ENCODE results near the gene LAMTOR2.
A peak's percentile ranks its signal among the peaks of the same experiment; 100 is the strongest.

Gene LAMTOR2

DNA sequence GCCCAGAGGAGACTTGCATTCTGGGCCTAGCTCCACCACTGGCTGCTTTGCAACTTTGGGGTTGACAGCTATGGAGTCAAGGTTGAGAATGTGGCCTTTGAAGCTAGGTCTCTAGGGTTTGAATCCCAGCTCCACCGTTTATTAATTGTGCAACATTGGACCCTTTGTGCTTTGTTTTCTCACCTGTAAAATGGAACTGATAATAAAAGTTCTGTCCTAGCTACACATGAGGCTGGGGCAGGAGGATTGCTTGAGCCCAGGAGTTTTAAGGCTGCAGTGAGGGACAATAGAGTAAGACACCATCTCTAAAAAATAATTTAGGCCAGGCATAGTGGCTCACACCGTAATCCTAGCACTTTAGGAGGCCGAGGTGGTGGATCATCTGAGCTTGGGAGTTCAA, 44.7 kb downstream of the LAMTOR2 start:
- no peak for DNase-seq (ENCODE audit: low read depth)

DNA sequence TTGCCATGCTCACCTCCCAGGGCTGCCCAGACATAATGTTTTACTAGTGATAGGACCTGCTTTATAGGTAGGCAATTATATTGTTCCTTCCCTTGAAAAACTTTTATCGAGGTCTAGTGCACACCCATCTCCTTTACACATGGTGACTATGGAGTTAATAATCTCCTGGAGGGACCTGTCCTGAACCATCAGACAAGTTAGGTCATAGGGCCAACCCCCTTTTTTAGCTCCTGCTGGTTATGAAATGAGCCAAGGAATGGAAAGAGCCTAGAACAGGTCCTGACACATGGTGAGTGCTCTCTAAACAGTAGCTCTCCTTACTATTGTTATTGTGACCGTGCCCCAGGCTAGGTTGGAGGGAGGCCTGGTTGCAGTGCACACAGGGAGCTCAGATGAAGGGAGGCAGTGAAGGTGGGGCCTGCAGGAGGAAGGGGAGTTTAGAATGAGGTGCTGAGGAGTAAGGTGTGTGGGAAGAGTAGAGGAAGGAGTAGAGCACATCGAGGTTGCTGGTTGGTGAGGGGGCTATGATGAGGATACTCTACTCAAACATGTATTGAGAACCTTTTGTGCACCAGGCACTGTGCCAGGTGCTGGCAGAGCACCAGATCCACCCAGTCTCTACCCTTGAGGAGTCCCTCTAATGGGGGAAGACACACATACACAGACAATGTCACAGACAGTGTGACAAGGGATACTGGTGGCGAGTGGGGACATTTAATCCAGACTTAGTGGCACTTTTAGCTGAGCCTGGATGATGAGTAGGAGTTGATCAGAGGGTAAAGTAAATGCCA, 45.8 kb downstream of the LAMTOR2 start:
- DNase-seq (ENCODE audit: low read depth): no peak

DNA sequence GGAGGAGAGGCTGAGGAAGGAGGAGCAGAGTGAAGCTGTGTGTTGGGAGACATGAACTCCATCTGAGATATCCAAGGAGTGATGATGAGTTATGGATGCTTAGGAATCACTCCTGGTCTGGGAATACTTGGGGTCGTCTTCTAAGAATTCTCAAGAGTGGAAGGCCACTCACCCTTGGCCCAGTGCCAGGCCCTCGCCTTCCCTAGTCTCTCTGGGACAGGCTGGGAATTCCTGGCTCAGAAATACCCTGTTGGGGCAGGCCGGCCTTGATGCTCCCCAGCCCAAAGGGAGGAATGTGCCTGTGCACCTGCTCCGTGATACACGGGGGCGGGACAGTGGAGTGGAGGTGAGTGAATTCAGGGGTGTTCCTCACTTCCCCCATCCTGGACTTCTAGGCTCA, 47.3 kb downstream of the LAMTOR2 start:
- no peak for DNase-seq (ENCODE audit: low read depth)

DNA sequence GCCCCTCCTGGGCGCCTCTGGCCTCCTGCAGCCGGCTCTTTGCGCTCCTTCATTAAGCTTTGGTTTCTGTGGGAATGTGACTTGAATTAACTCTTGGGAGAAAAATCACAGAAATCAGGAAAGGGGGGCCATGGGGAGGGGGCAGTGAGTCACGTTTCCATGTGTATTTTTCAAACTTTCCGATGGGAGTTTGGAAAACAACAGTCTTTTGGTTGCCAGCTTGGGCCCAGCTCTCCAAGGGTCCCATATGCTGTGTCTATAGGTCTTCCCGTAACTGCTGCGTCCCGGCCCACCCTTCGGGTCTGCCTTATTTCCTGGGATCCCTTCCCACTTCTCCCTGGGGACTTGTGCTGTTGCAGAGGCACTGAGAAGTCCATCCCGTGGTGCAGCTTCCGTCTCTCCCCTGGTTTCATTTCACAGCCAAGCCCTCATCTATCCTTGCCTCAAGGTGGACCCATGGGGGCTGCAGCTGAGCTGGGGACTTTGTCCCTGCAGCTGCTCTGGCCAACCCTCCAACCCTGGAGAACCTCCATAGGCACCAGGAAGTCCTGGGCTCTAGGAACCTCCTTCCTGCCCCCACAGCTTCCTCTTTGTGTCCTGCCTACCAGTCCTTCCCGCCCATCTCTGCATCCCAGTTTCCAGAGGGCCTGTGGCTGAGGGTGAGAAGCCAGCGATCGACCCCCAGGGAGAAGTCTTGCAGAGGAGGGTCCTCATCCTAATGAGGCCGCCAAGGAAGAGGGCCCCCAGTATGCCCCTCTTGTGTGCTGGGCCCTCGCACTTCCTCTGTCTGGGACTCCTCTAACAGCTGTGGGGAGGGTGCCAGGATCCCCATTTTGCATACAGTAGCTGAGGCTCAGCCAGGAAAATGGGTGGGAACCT, 48.3 kb downstream of the LAMTOR2 start:
- DNase-seq (ENCODE audit: low read depth): no peak

DNA sequence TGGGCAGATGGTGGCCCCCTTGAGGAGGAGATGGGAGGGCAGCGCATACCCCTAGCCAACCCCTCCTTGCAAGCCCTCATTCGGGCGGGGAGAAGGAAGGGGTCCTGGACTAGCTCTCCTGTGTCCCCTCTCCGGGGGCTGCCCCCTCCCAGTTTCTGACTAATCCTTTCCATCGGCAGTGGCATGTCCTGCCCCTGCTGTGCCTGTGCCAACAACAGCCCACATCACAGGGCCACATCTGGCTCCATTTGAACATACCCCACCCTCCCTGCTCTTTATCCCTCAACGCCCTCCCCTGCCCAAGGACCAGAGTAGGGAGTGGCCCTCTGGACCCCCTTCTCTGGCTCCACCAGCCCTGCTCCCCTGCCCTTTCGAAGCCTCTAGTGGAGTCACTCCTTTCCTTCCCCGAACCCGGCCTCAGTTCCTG, 49.0 kb downstream of the LAMTOR2 start:
- DNase-seq (ENCODE audit: low read depth): no peak

DNA sequence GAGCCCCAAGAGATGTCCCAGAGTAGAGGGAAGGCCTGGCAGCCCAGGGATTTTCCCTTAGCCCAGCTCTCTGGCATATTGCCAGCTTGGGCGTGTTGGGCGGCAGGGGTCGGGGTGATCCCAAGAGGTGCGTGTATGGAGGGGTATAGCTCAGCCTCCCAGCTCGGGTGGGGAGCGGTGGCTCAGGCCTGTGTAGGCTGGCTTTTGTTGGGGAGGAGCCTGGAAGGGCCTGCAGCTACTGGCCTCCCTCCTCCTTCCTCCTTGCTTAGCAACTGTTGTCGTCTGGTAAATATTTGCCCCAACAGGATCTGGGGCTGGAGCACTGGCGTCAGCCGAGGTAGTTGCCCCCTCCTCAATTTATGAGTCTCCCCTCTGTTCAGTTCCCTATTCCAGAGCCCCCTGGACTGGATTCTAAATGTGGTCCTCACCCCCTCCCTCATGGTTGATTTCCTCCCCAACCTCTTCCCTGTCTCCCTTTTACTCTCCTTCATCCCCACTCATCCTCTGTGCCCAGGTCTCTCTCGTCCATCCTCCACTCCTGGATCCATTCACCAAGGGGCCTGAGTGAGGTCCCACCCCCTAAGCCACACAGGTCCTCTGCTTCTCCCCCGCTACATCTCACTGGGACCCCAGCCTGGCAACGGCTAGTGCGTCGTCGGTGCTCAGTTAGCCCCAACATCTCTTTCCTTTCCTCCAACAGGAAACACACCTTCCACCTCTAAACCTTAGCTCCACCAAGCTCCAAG, 49.7 kb downstream of the LAMTOR2 start:
- DNase-seq (ENCODE audit: low read depth): peak; percentile 52

DNA sequence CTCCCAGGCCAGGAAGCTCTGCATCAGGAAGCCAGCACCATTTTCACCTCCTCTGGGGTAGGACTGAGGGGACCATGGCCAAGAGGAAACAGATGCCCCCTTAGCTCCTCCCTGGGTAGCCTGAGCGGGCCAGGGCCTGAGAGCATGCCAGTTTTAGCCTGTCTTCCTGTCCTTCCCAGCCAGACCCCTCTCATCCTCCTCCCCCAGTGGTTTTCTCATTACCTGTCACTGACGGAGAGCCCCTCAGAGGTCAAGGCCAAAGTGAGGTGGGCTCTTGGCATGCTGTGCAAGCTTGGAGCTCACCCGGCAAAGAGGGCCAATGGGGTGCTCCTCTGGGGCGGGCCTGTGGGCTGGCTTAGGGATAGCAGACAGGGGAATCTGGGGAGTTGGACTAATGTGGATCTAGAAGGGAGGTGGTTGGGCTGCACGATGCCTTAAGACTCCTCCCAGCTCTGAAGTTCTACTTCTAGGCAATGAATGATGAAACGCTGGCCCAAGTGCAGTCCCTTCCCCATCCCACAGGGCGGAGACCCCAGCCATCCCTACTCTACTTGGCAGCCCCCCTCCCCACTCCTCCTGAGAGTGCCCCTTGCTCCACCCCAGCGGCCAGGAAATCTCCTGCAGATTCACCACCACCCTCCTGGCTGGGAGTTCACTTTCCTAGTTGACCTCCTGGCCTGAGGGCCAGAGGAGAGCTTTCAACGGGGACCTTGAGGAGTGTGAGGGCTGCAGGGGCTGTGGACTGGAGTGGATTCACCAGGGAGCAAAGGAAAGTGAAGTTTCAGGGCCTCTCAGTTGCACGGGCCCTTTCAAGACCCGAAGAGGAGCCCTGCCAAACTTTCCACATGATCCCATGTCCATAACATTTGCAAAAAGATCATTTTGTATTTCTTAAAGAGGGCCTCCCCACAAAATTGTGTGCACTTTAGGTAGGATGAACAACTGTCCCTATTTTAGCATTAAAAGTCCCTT, 50.6 kb downstream of the LAMTOR2 start:
- DNase-seq (ENCODE audit: low read depth): no peak

DNA sequence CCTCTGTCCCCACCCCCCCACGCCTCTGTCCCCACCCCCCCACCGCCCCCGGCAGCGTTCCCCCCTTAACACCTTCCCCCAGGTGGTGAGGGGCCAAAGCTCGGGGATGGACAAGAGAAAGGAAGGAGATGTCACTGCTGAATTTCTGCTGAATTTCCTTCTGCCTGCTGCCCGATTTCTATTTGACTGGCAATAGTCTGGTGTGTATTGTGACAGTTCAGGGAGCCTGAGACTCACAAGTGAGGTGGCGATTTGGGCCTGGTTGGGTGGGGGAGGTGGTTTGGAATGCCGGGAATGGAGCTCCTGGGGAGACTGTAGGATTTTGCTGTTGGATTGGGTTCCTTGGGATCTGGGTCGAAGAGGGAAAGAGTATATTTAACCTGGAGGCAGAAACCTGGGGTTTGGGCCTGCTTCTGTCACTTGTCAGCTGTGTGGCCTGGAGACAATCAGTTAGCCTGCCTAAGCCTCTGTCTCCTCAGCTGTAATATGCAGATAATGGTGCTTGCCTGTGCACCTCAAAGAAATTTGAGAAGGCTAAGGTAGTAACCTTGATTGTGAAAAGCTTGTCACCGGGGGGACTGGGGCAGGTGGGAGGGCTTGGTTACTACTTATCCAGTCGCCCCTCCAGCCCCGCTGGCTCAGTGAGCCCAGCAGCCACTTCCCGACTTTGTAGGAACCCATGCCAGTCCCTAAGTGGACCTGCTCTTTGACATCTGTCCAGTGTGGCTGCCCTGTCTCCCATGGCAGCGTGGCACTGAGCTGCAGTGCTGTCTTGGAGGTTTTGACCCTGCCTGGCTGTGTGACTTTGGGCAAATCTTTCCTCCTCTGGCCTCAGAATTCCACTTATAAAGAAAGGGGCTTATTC, 52.3 kb downstream of the LAMTOR2 start:
- no peak for DNase-seq (ENCODE audit: low read depth)

DNA sequence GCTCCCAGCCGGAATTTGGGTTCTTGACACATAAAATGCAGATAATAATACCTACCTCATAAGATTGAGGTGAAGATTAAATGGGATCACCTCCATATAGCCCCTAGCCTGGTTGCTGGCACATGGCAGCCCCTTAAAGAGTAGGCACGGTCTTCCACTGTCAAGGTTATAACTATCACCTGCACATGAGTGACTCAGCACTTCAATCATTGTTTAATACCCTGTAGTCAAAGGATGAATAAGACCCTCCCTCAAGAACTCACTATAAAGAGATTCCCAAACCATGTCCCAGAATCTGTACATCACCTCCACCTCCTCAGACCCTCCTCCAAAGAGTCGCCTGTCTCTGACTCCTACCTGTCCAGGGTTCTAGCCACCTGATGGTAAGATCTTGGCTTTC, 53.5 kb downstream of the LAMTOR2 start:
- no peak for DNase-seq (ENCODE audit: low read depth)

Measured in activated T-helper 9 cell treated with anti-CD3 and anti-CD28 coated beads, Interleukin-2, amount 50 U/mL, for 16 hours (primary cell).